Mucosa of stomach (tissue), 1 donor: Measurements from ENCODE around the gene ALG2.

Experiments
- H3K27me3 ChIP-seq: one replicate; pipeline ENCODE4 v1.7.0; 2013; ENCODE audit warnings: mild to moderate bottlenecking, low read length; ENCODE audit not compliant: control insufficient read depth, insufficient read depth
- H3K36me3 ChIP-seq: one replicate; pipeline ENCODE4 v1.7.0; 2013; ENCODE audit warnings: low read length; ENCODE audit not compliant: control insufficient read depth, insufficient read depth
- H3K4me1 ChIP-seq: one replicate; pipeline ENCODE4 v1.7.0; 2013; ENCODE audit warnings: mild to moderate bottlenecking, low read length; ENCODE audit not compliant: control insufficient read depth, insufficient read depth
- H3K4me3 ChIP-seq: one replicate; pipeline ENCODE4 v1.7.0; 2013; ENCODE audit warnings: low read length
- H3K9ac ChIP-seq: one replicate; pipeline ENCODE4 v1.7.0; 2013; ENCODE audit warnings: mild to moderate bottlenecking, low read length, moderate library complexity
- H3K9me3 ChIP-seq: one replicate; pipeline ENCODE4 v1.7.0; 2013; ENCODE audit warnings: mild to moderate bottlenecking, low read length, moderate library complexity; ENCODE audit not compliant: control insufficient read depth
- donor health status: Pancreatic carcinoma.

Gene ALG2

GRCh38 chr9:99177576-99178366 lies 44.0 kb downstream of the ALG2 start:
- H3K36me3 ChIP-seq = no peaks in the 10 kb centered on the region
- peaks cover 8% of the 10 kb centered on the region for H3K4me1 ChIP-seq
- H3K9ac ChIP-seq = no peak overlapping the region
- no peak overlapping the region for H3K4me3 ChIP-seq
- no peaks in the 10 kb centered on the region for H3K27me3 ChIP-seq
- no peaks in the 10 kb centered on the region for H3K9me3 ChIP-seq

GRCh38 chr9:99176527-99177013 lies 45.2 kb downstream of the ALG2 start:
- no peak overlapping the region for H3K4me3 ChIP-seq
- H3K27me3 ChIP-seq = no peaks in the 10 kb centered on the region
- H3K9me3 ChIP-seq = no peaks in the 10 kb centered on the region
- H3K36me3 ChIP-seq = no peaks in the 10 kb centered on the region
- H3K9ac ChIP-seq = no peak overlapping the region
- H3K4me1 ChIP-seq = peaks cover 8% of the 10 kb centered on the region

GRCh38 chr9:99173570-99174504 lies 47.9 kb downstream of the ALG2 start:
- no peaks in the 10 kb centered on the region for H3K36me3 ChIP-seq
- H3K4me1 ChIP-seq = peaks cover 8% of the 10 kb centered on the region
- no peak overlapping the region for H3K4me3 ChIP-seq
- H3K9ac ChIP-seq = no peak overlapping the region
- no peaks in the 10 kb centered on the region for H3K27me3 ChIP-seq
- H3K9me3 ChIP-seq = no peaks in the 10 kb centered on the region

- Histone ChIP-seq H3K9ac (no peak overlapping the region), H3K9me3 (no peaks in the 10 kb centered on the region), H3K4me1 (peaks cover 8% of the 10 kb centered on the region), H3K4me3 (no peak overlapping the region), H3K36me3 (no peaks in the 10 kb centered on the region), H3K27me3 (peaks cover 6% of the 10 kb centered on the region)
These were observed 49.3 kb downstream of the ALG2 start for GRCh38 chr9:99172124-99173091.

GRCh38 chr9:99171225-99172123 lies 50.3 kb downstream of the ALG2 start:
- H3K36me3 ChIP-seq = no peaks in the 10 kb centered on the region
- H3K9me3 ChIP-seq = no peaks in the 10 kb centered on the region
- H3K4me1 ChIP-seq = peaks cover 8% of the 10 kb centered on the region
- peaks cover 6% of the 10 kb centered on the region for H3K27me3 ChIP-seq
- no peak overlapping the region for H3K9ac ChIP-seq
- H3K4me3 ChIP-seq = no peak overlapping the region

- H3K9ac ChIP-seq = no peak overlapping the region
These were observed 51.6 kb downstream of the ALG2 start for GRCh38 chr9:99169982-99170761.

GRCh38 chr9:99169086-99169485 lies 52.7 kb downstream of the ALG2 start:
- H3K36me3 ChIP-seq = no peaks in the 10 kb centered on the region
- H3K9ac ChIP-seq = no peak overlapping the region
- H3K4me1 ChIP-seq = peaks cover 7% of the 10 kb centered on the region
- H3K4me3 ChIP-seq = no peak overlapping the region
- H3K9me3 ChIP-seq = no peaks in the 10 kb centered on the region
- peaks cover 6% of the 10 kb centered on the region for H3K27me3 ChIP-seq

More at GRCh38 chr9:99169982-99170761, 51.6 kb downstream of the ALG2 start:
- Histone ChIP-seq H3K36me3 (no peaks in the 10 kb centered on the region), H3K4me3 (no peak overlapping the region), H3K9me3 (no peaks in the 10 kb centered on the region), H3K27me3 (peaks cover 6% of the 10 kb centered on the region), H3K4me1 (peaks cover 8% of the 10 kb centered on the region)

- H3K4me3 ChIP-seq = no peak overlapping the region
These were observed 54.0 kb downstream of the ALG2 start for GRCh38 chr9:99167694-99168093.

GRCh38 chr9:99167119-99167518 lies 54.6 kb downstream of the ALG2 start:
- Histone ChIP-seq H3K36me3 (no peaks in the 10 kb centered on the region), H3K9ac (no peak overlapping the region), H3K9me3 (no peaks in the 10 kb centered on the region), H3K4me3 (no peak overlapping the region), H3K4me1 (no peaks in the 10 kb centered on the region), H3K27me3 (peaks cover 6% of the 10 kb centered on the region)

More at GRCh38 chr9:99167694-99168093, 54.0 kb downstream of the ALG2 start:
- Histone ChIP-seq H3K36me3 (no peaks in the 10 kb centered on the region), H3K9ac (no peak overlapping the region), H3K9me3 (no peaks in the 10 kb centered on the region), H3K4me1 (no peaks in the 10 kb centered on the region), H3K27me3 (peaks cover 6% of the 10 kb centered on the region)
